Ectodermal cell (in vitro differentiated cells): ENCODE results near the gene GTF3C2. TPM values are rescaled to one million over a fixed set of nuclear protein-coding genes. Genes with fewer than 3 reads are reported as not detected.

Experiments used
- H3K27ac ChIP-seq: 2 replicates; pipeline ENCODE4 v1.7.0; 2013; ENCODE audit warnings: mild to moderate bottlenecking, low read depth, low read length; ENCODE audit not compliant: insufficient read depth, poor library complexity, severe bottlenecking
- H3K27me3 ChIP-seq: 2 replicates; pipeline ENCODE4 v1.7.0; 2013; ENCODE audit warnings: mild to moderate bottlenecking, low read length; ENCODE audit not compliant: insufficient read depth, control insufficient read depth, poor library complexity, severe bottlenecking
- H3K36me3 ChIP-seq: one replicate; pipeline ENCODE4 v1.7.0; 2013; ENCODE audit warnings: low read length; ENCODE audit not compliant: control insufficient read depth, insufficient read depth
- H3K4me1 ChIP-seq: one replicate; pipeline ENCODE4 v1.7.0; 2013; ENCODE audit warnings: low read length; ENCODE audit not compliant: control insufficient read depth, insufficient read depth
- H3K4me3 ChIP-seq: 2 replicates; pipeline ENCODE4 v1.7.0; 2013; ENCODE audit warnings: low read depth, low read length, control low read depth; ENCODE audit not compliant: insufficient read depth
- H3K9me3 ChIP-seq: 2 replicates; pipeline ENCODE4 v1.7.0; 2013; ENCODE audit warnings: mild to moderate bottlenecking, low read length, moderate library complexity; ENCODE audit not compliant: control insufficient read depth
- WGBS, 2 experiments: methylation state at CpG; one replicate each; pipeline ENCODE4 v1.1.7; 2013; ENCODE audit warnings: missing lambda C conversion rate in 2 of 2; 5-methylcytosine and 5-hydroxymethylcytosine counted together
- polyA plus RNA-seq, 4 experiments: library from polyadenylated mRNA; stranded (reverse); fragments of 50-300 nt; gene quantifications; one replicate each; pipeline ENCODE4 v1.2.3, GENCODE V29; 2013

The GTF3C2 gene
- polyA plus RNA-seq (2013, experiment 1 of 4) = 115 TPM
- polyA plus RNA-seq (2013, experiment 2 of 4) = 115 TPM
- polyA plus RNA-seq (2013, experiment 3 of 4) = 78.5 TPM
- polyA plus RNA-seq (2013, experiment 4 of 4) = 97.4 TPM

GRCh38 chr2:27356382-27357181 lies at the start of gene GTF3C2:
Gene GTF3C2, minus strand, starts transcription at chr2:27356764. Its CDS starts 13,210 bp downstream, at chr2:27343554.
- 0% methylated on average over 67 of the region's 67 CpGs for WGBS, 2 experiments
- H3K4me3 ChIP-seq = peak within 1 kb of the TSS; percentile 99
- H3K4me1 ChIP-seq = peaks cover 4% of the 10 kb centered on the region
- no peaks in the 10 kb centered on the region for H3K27me3 ChIP-seq
- H3K36me3 ChIP-seq = peaks cover 6% of the 10 kb centered on the region
- no peaks in the 10 kb centered on the region for H3K9me3 ChIP-seq
- H3K27ac ChIP-seq = peak within 1 kb of the TSS; percentile 91

- Histone ChIP-seq H3K27me3 (no peaks in the 10 kb centered on the region), H3K36me3 (peaks cover 4% of the 10 kb centered on the region), H3K4me1 (no peaks in the 10 kb centered on the region), H3K27ac (no peak overlapping the region), H3K9me3 (no peaks in the 10 kb centered on the region), H3K4me3 (no peak overlapping the region)
- 94 to 98% methylated on average over 2 of the region's 2 CpGs for WGBS, 2 experiments
These were observed 44.0 kb upstream of the GTF3C2 start for GRCh38 chr2:27400348-27401135.

- Histone ChIP-seq H3K27ac (no peak overlapping the region), H3K36me3 (no peaks in the 10 kb centered on the region), H3K9me3 (no peaks in the 10 kb centered on the region), H3K27me3 (no peaks in the 10 kb centered on the region), H3K4me1 (no peaks in the 10 kb centered on the region), H3K4me3 (no peak overlapping the region)
- WGBS, 2 experiments = 92 to 95% methylated on average over 5 of the region's 5 CpGs
These were observed 42.4 kb upstream of the GTF3C2 start for GRCh38 chr2:27398962-27399361.

- 96 to 97% methylated on average over 33 of the region's 33 CpGs for WGBS, 2 experiments
- no peak overlapping the region for H3K27ac ChIP-seq
- H3K9me3 ChIP-seq = no peaks in the 10 kb centered on the region
- no peaks in the 10 kb centered on the region for H3K4me1 ChIP-seq
- no peaks in the 10 kb centered on the region for H3K36me3 ChIP-seq
- H3K27me3 ChIP-seq = no peaks in the 10 kb centered on the region
- no peak overlapping the region for H3K4me3 ChIP-seq
These were observed 36.7 kb upstream of the GTF3C2 start for GRCh38 chr2:27393225-27393624.

GRCh38 chr2:27390822-27391679 lies 34.5 kb upstream of the GTF3C2 start:
- Histone ChIP-seq H3K27ac (no peak overlapping the region), H3K36me3 (peaks cover 3% of the 10 kb centered on the region), H3K27me3 (no peaks in the 10 kb centered on the region), H3K4me3 (no peak overlapping the region), H3K9me3 (no peaks in the 10 kb centered on the region), H3K4me1 (no peaks in the 10 kb centered on the region)
- 94 to 98% methylated on average over 9 of the region's 9 CpGs for WGBS, 2 experiments

GRCh38 chr2:27381577-27382181 lies 25.1 kb upstream of the GTF3C2 start:
- WGBS, 2 experiments = 95% methylated on average over 10 of the region's 10 CpGs
- peak overlapping the region; percentile 87 for H3K27ac ChIP-seq
- peaks cover 59% of the 10 kb centered on the region for H3K36me3 ChIP-seq
- H3K9me3 ChIP-seq = no peaks in the 10 kb centered on the region
- peaks cover 16% of the 10 kb centered on the region for H3K4me1 ChIP-seq
- H3K4me3 ChIP-seq = no peak overlapping the region
- no peaks in the 10 kb centered on the region for H3K27me3 ChIP-seq

GRCh38 chr2:27380626-27381545 lies 24.3 kb upstream of the GTF3C2 start, which contains the start of gene ZNF513:
Gene ZNF513, minus strand, starts transcription at chr2:27380734. Its CDS starts 208 bp downstream, at chr2:27380526.
- Histone ChIP-seq H3K27ac (peak within 1 kb of the TSS; percentile 87), H3K36me3 (peaks cover 63% of the 10 kb centered on the region), H3K27me3 (no peaks in the 10 kb centered on the region), H3K4me3 (peak within 1 kb of the TSS; percentile 83), H3K9me3 (no peaks in the 10 kb centered on the region), H3K4me1 (peaks cover 16% of the 10 kb centered on the region)
- WGBS, 2 experiments = 25% methylated on average over 67 of the region's 67 CpGs

GRCh38 chr2:27379836-27380625 lies 23.5 kb upstream of the GTF3C2 start:
- Histone ChIP-seq H3K4me1 (peaks cover 16% of the 10 kb centered on the region), H3K27me3 (no peaks in the 10 kb centered on the region), H3K4me3 (peak overlapping the region; percentile 83), H3K9me3 (no peaks in the 10 kb centered on the region), H3K36me3 (peaks cover 67% of the 10 kb centered on the region), H3K27ac (peak overlapping the region; percentile 87)
- 2 to 3% methylated on average over 35 of the region's 35 CpGs for WGBS, 2 experiments
